Rectal smooth muscle tissue (tissue), 1 donor: ENCODE measurements around the gene ADCY9.

Source experiments
- H3K27ac ChIP-seq: one replicate; pipeline ENCODE4 v1.7.0; 2013; ENCODE audit warnings: low read depth, low read length, inconsistent platforms
- H3K27me3 ChIP-seq: one replicate; pipeline ENCODE4 v1.7.0; 2013; ENCODE audit warnings: low read length; ENCODE audit not compliant: control insufficient read depth, insufficient read depth
- H3K36me3 ChIP-seq: one replicate; pipeline ENCODE4 v1.7.0; 2013; ENCODE audit warnings: low read length; ENCODE audit not compliant: control insufficient read depth, insufficient read depth
- H3K4me1 ChIP-seq: one replicate; pipeline ENCODE4 v1.7.0; 2013; ENCODE audit warnings: low read length; ENCODE audit not compliant: control insufficient read depth, insufficient read depth
- H3K4me3 ChIP-seq: one replicate; pipeline ENCODE4 v1.7.0; 2013; ENCODE audit warnings: low read length
- H3K9ac ChIP-seq: one replicate; pipeline ENCODE4 v1.7.0; 2013; ENCODE audit warnings: low read length

Gene ADCY9

DNA sequence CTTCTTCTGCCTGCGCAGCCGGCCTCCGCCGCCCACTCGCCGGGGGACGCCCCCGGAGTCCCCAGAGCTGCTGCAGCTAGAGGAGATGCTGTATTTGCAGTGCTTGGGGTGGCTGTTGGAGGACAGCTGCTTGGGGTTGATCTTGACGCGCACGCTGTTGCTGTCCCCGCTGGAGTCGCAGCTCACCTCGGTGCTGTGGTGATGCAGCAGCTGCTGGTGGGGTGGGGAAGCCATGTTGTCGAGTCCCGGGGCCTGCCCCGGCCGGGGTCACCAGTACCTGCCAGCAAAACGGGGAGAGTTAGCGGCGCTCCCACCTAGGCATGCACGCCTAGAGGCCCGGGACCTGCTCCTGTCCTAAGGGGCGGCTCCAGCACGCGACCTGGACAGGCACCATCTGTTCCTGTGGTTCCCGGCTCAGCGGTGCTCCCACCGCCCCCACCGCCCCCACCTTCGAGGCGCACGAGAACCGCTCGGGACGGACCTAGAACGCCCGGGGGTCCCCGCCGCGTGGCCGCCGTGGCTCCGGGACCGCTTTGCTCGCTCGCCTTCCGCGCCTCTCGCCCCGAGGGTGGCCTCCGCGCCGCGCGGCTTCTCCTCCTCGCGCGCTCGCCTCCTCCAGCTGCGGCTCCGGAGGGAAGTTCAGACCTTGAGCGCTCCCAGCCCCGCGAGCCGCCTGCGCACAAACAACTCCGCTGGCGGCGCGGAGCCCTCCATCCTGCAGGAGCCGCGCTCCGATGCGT, 863 bp downstream of the ADCY9 start:
- Histone ChIP-seq H3K27ac (peak overlapping the region; percentile 23), H3K4me1 (peaks cover 9% of the 10 kb centered on the region), H3K27me3 (no peaks in the 10 kb centered on the region), H3K36me3 (no peaks in the 10 kb centered on the region), H3K9ac (no peak overlapping the region), H3K4me3 (peak overlapping the region; percentile 72)

GRCh38 chr16:4114257-4115208, 1.7 kb downstream of the ADCY9 start:
- H3K4me1 ChIP-seq = peaks cover 9% of the 10 kb centered on the region
- no peak overlapping the region for H3K27ac ChIP-seq
- H3K27me3 ChIP-seq = no peaks in the 10 kb centered on the region
- H3K4me3 ChIP-seq = peak overlapping the region; percentile 72
- H3K9ac ChIP-seq = no peak overlapping the region
- no peaks in the 10 kb centered on the region for H3K36me3 ChIP-seq

DNA sequence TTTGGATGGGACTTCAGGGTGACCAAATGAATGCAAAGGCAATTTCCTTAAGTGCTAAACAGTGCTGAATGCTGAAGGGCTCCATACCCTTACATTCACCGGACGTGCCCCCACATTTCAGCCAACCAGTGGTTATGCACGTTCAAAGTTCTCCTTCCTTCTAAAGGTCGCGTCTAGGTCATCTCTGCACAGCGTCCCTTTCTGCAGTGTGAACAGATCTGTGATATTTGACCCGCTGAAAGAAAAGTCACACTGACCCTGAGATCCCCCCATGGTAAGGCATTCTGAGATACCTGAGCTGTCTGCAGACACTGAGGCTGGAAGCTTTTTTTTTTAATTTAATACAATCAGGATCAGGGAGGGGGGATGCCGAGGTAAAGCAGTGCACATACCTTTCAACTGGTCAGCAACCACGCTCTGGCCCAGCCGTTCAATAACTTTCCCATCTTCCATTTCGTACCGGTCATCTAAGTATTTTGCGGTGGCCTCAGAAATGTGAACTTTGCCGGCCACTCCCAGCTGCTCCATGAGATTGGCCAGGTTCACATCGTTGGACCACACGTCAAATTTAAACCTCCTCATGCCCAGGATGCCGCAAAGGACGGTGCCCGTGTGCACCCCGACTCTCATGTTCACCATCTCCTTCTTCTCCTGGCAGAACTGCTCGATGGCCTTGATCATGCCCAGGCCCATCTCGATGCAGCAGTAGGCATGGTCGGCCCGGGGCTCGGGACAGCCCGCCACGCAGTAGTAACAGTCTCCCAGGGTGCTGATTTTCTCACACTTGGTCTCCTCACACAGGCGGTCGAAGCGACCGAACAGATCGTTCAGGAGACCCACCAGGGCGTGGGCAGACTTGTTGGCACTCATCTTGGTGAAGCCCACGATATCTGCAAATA, 2.6 kb downstream of the ADCY9 start:
- peaks cover 9% of the 10 kb centered on the region for H3K4me1 ChIP-seq
- peak overlapping the region; percentile 72 for H3K4me3 ChIP-seq
- no peaks in the 10 kb centered on the region for H3K27me3 ChIP-seq
- no peak overlapping the region for H3K27ac ChIP-seq
- H3K9ac ChIP-seq = no peak overlapping the region
- H3K36me3 ChIP-seq = no peaks in the 10 kb centered on the region

- no peak overlapping the region for H3K27ac ChIP-seq
- no peak overlapping the region for H3K9ac ChIP-seq
- peaks cover 3% of the 10 kb centered on the region for H3K36me3 ChIP-seq
- peak overlapping the region; percentile 9 for H3K4me3 ChIP-seq
- peaks cover 9% of the 10 kb centered on the region for H3K4me1 ChIP-seq
- no peaks in the 10 kb centered on the region for H3K27me3 ChIP-seq
Measured at GRCh38 chr16:4111748-4112696, 4.2 kb downstream of the ADCY9 start.

GRCh38 chr16:4110680-4111079, 5.6 kb downstream of the ADCY9 start:
- Histone ChIP-seq H3K4me3 (no peak overlapping the region), H3K36me3 (peaks cover 3% of the 10 kb centered on the region), H3K27me3 (no peaks in the 10 kb centered on the region), H3K4me1 (peaks cover 9% of the 10 kb centered on the region), H3K9ac (no peak overlapping the region), H3K27ac (no peak overlapping the region)

DNA sequence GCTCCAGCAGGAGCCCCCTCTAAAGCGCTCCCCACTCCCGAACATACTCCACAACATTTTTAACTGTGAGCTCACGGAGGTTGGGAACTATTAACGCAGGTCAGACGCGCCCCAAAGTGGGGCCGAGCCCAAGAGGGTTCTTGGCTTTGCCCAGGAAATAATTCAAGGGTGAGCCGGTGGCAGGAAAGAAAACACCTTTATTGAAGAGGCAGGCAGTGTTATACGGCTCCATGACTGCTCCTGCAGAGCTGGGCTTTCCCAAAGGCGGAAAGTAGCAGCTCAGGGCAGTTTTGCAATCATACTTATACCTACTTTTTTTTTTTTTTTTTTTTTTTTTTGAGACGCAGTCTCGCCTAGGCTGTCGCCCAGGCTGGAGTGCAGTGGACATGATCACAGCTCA, 6.2 kb downstream of the ADCY9 start:
- Histone ChIP-seq H3K4me1 (peaks cover 9% of the 10 kb centered on the region), H3K9ac (no peak overlapping the region), H3K27ac (no peak overlapping the region), H3K4me3 (no peak overlapping the region), H3K27me3 (no peaks in the 10 kb centered on the region), H3K36me3 (peaks cover 3% of the 10 kb centered on the region)

DNA sequence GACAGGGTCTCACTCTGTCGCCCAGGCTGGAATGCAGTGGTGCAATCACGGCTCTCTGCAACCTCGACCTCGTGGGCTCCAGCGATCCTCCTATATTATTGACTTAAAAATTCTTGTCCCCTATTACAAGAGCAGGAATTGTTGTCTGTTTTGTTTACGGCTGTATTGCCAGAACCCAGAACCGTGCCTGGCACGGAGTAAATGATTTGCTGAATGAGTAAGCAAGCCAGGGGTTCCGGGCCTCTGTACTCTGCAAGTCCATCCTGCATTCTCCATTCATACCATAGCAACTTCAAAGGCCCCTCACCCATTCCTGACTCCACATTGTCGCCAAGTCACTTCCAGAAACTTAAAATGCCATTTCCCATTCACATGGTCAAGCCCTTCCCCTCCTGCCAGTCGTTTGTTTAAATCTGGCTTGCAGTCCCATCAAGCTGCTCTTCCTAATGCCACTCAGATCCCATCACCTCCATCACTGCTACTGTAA, 6.9 kb downstream of the ADCY9 start:
- Histone ChIP-seq H3K9ac (no peak overlapping the region), H3K27ac (no peak overlapping the region), H3K4me1 (peaks cover 3% of the 10 kb centered on the region), H3K36me3 (peaks cover 3% of the 10 kb centered on the region), H3K4me3 (no peak overlapping the region), H3K27me3 (no peaks in the 10 kb centered on the region)

DNA sequence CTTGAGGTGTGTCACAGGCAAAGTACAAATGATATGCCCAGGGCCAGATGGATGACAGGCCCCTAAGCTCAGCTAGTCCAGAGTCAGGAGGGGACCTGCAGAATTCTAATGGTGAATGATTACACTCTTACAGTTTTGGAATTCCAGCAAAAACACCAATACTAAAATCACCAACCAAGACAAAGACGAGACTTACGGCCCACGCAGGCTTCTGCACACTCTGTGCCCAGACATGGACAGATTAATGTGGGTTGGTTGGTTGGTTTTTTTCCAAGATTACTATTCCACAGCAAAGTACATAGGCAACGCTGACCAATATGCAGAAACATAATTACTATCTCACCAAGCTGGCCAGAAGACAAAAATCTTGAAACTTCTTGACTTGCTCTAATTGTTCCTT, 9.7 kb downstream of the ADCY9 start:
- Histone ChIP-seq H3K27me3 (no peaks in the 10 kb centered on the region), H3K36me3 (peaks cover 3% of the 10 kb centered on the region), H3K4me3 (no peak overlapping the region), H3K4me1 (peaks cover 2% of the 10 kb centered on the region), H3K9ac (no peak overlapping the region), H3K27ac (no peak overlapping the region)

DNA sequence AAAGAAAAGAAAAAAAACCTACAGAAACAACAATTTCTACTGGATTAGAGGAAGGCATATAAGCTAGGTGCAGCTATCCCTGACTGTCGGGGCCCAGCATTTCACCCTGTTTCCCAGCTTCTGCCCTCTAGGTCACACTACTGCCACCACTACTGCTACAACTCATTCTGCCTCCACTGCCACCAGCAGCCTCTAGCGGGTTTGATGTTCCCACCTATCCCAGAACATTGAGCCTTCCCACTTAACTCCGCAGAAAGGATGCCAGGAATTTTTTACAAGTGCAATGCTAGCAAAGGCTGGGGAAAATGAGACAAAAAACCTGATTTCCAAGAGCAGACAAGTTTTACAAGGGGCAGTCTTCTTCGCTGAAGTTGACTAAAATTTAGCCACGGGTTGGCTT, 10.4 kb downstream of the ADCY9 start:
- Histone ChIP-seq H3K4me1 (no peaks in the 10 kb centered on the region), H3K27me3 (no peaks in the 10 kb centered on the region), H3K9ac (no peak overlapping the region), H3K4me3 (no peak overlapping the region), H3K27ac (no peak overlapping the region), H3K36me3 (peaks cover 3% of the 10 kb centered on the region)

- no peak overlapping the region for H3K27ac ChIP-seq
- no peak overlapping the region for H3K9ac ChIP-seq
- no peak overlapping the region for H3K4me3 ChIP-seq
- no peaks in the 10 kb centered on the region for H3K27me3 ChIP-seq
- no peaks in the 10 kb centered on the region for H3K4me1 ChIP-seq
- peaks cover 3% of the 10 kb centered on the region for H3K36me3 ChIP-seq
Measured at GRCh38 chr16:4103745-4104144, 12.5 kb downstream of the ADCY9 start.
